K562 (cell line): ENCODE measurements around the gene CHRM4. TPM values are rescaled to one million over a fixed set of nuclear protein-coding genes. Genes with fewer than 3 reads are reported as not detected.

ENCODE experiments used
- ATAC-seq: fragments of 200-7000 bp; cut with Tn5 transposase; 3 replicates; pipeline ENCODE4 v1.9.1; 2020; ENCODE audit warnings: moderate library complexity
- BruUV-seq: library from RNA; stranded (reverse); fragments of 400-500 nt; replicated peaks from 2 replicates; lab custom pipeline; 2021; lab: Mats Ljungman, UMichigan
- CTCF ChIA-PET: fragments of 300-600 bp; formaldehyde crosslinking; extraction: SDS; loops from one replicate; lab custom pipeline; 2021; ENCODE audit warnings: low intra/inter-chr PET ratio; lab: Yijun Ruan, JAX
- POLR2A ChIA-PET: fragments of 300-600, 350-650 bp; sonication (Branson Sonifier 250); formaldehyde crosslinking; extraction: SDS; loops from one replicate; lab custom pipeline; 2021; ENCODE audit warnings: antibody characterized with exemption, inconsistent platforms; lab: Yijun Ruan, JAX
- DNase-seq, 4 experiments: peaks; one replicate each; pipeline versions ENCODE4 v3.0.0 to v3.0.0-alpha.2; 2011 to 2018; ENCODE audit warnings: low spot score in 3 of 4, mixed read lengths in 3 of 4; ENCODE audit errors: extremely low read depth in 1 of 4
- FAIRE-seq: peaks from 2 replicates; lab custom pipeline; 2011; peaks lifted over from hg19 to GRCh38; lab: Jason Lieb, UNC
- H2AFZ ChIP-seq: 2 replicates; pipeline ENCODE4 v1.6.0; 2011; ENCODE audit warnings: low read depth, low read length, control low read depth, inconsistent platforms
- H3K27ac ChIP-seq: fragments of 200-600 bp; 3 replicates; pipeline ENCODE4 v1.8.0; 2011; ENCODE audit warnings: low read depth, mild to moderate bottlenecking, control low read depth, inconsistent platforms, low read length, moderate library complexity, mixed read lengths; ENCODE audit errors: extremely low read depth
- H3K27me3 ChIP-seq, 2 experiments: fragments of 300-600 bp in 1 of 2; 2 replicates in 1 of 2; 3 replicates in 1 of 2; pipeline versions ENCODE4 v1.6.0 to v1.8.0; 2011; ENCODE audit warnings: inconsistent platforms in 2 of 2, low read length in 2 of 2, mild to moderate bottlenecking in 1 of 2, mixed read lengths in 1 of 2, moderate library complexity in 1 of 2; ENCODE audit not compliant: control insufficient read depth in 2 of 2, insufficient read depth in 2 of 2
- H3K36me3 ChIP-seq: fragments of 300-600 bp; 3 replicates; pipeline ENCODE4 v1.8.0; 2011; ENCODE audit warnings: mild to moderate bottlenecking, low read length, inconsistent platforms; ENCODE audit not compliant: control insufficient read depth, insufficient read depth
- H3K4me1 ChIP-seq, 2 experiments: fragments of 200-600 bp in 1 of 2; replicated peaks in 1 of 2; 2 replicates in 1 of 2; 3 replicates in 1 of 2; pipeline versions ENCODE4 v1.5.1 to v1.8.0; 2011; ENCODE audit warnings: inconsistent platforms in 2 of 2, low read length in 2 of 2, mild to moderate bottlenecking in 1 of 2, mixed read lengths in 1 of 2, moderate library complexity in 1 of 2; ENCODE audit not compliant: control insufficient read depth in 2 of 2, insufficient read depth in 2 of 2
- H3K4me2 ChIP-seq: 2 replicates; pipeline ENCODE4 v1.6.1; 2011; ENCODE audit warnings: low read length, control low read depth, inconsistent platforms, mixed read lengths; ENCODE audit not compliant: insufficient read depth
- H3K4me3 ChIP-seq: fragments of 200-600 bp; sonication (generic), shearing (Covaris generic); 2 replicates; pipeline ENCODE4 v1.5.1; 2016; ENCODE audit warnings: control low read depth, inconsistent platforms
- H3K79me2 ChIP-seq: fragments of 200-600 bp; 3 replicates; pipeline ENCODE4 v1.8.0; 2011; ENCODE audit warnings: low read length, inconsistent platforms; ENCODE audit not compliant: control insufficient read depth, insufficient read depth
- H3K9ac ChIP-seq, 2 experiments: 2 replicates each; pipeline versions ENCODE4 v1.6.0 to v1.6.1; 2011; ENCODE audit warnings: low read depth in 2 of 2, low read length in 2 of 2, control low read depth in 1 of 2, inconsistent platforms in 1 of 2, mild to moderate bottlenecking in 1 of 2, mixed read lengths in 1 of 2; ENCODE audit not compliant: insufficient read depth in 1 of 2
- H3K9me1 ChIP-seq: one replicate; pipeline ENCODE4 v1.6.0; 2011; ENCODE audit warnings: inconsistent platforms, mild to moderate bottlenecking, low read length, moderate library complexity; ENCODE audit not compliant: control insufficient read depth, insufficient read depth
- H3K9me3 ChIP-seq: replicated peaks from 2 replicates; pipeline ENCODE4 v1.5.1; 2011; ENCODE audit warnings: low read depth, low read length, inconsistent platforms; ENCODE audit not compliant: control insufficient read depth, insufficient read depth
- H4K20me1 ChIP-seq: replicated peaks from 2 replicates; pipeline ENCODE4 v1.6.1; 2011; ENCODE audit warnings: low read length, inconsistent platforms, mixed read lengths; ENCODE audit not compliant: control insufficient read depth, insufficient read depth
- EGR1 ChIP-seq: fragments of 450-650 bp; conservative IDR thresholded peaks from 2 replicates; pipeline ENCODE4 v1.6.1; 2017; ENCODE audit warnings: mild to moderate bottlenecking
- PKNOX1 ChIP-seq: fragments of 450-650 bp; IDR thresholded peaks from 2 replicates; pipeline ENCODE4 v1.6.1; 2016
- YY1 ChIP-seq, 3 experiments: IDR thresholded peaks; 2 replicates each; pipeline ENCODE4 v1.6.1; 2011; ENCODE audit warnings: low read length in 2 of 3, mild to moderate bottlenecking in 2 of 3, moderate library complexity in 2 of 3, borderline replicate concordance in 1 of 3, control low read depth in 1 of 3, low read depth in 1 of 3; ENCODE audit not compliant: insufficient read depth in 3 of 3, insufficient replicate concordance in 2 of 3, control insufficient read depth in 1 of 3, insufficient read length in 1 of 3; ENCODE audit errors: extremely low read depth in 1 of 3
- ZNF696 ChIP-seq: fragments of 250-450 bp; sonication (Bioruptor Pico); conservative IDR thresholded peaks from 2 replicates; pipeline ENCODE4 v1.4.0; 2020; ENCODE audit warnings: mild to moderate bottlenecking, moderate library complexity
- WGBS: fragments of 100-300 bp; shearing (Covaris generic); methylation state at CpG from one replicate; pipeline ENCODE4 v1.1.6; 2016; ENCODE audit warnings: low coverage, mixed read lengths; ENCODE audit not compliant: insufficient coverage; ENCODE audit errors: missing lambda C conversion rate; 5-methylcytosine and 5-hydroxymethylcytosine counted together
- in situ Hi-C: fragments of 300-500 bp; cut with MboI; formaldehyde crosslinking; loops from 4 replicates; pipeline ENCODE4 v1.15.0; 2018; ENCODE audit warnings: inconsistent platforms, mixed read lengths
- intact Hi-C: fragments of 100-400 bp; cut with micrococcal nuclease; formaldehyde crosslinking; loops from 2 replicates; pipeline ENCODE4 v1.14.2; 2022
- polyA plus RNA-seq, 8 experiments: library from polyadenylated mRNA; depleted of rRNA in 4 of 8; stranded (reverse) in 5 of 8; unstranded in 3 of 8; fragments of >200 nt; fragmentation: Nextera tagmentation in 2 of 8; fragmentation: Illumina TruSeq in 1 of 8; extraction: Ambion mirVana in 2 of 8; extraction: Trizol in 1 of 8; gene quantifications; 2 replicates each; pipeline versions ENCODE4 v1.2.1 to v1.2.3, GENCODE V29; 2011 to 2014; ENCODE audit warnings: inconsistent platforms in 1 of 8, missing spikeins in 1 of 8
- total RNA-seq, 7 experiments: library from RNA; depleted of rRNA in 6 of 7; stranded (reverse); fragments of >200 nt in 6 of 7; fragmentation: Illumina TruSeq in 2 of 7; extraction: Trizol in 2 of 7; gene quantifications; 2 replicates each; pipeline versions ENCODE4 v1.2.1 to v1.2.3, GENCODE V29; 2011 to 2021; ENCODE audit warnings: low replicate concordance in 1 of 7

The CHRM4 gene
- total and polyA plus RNA-seq, 9 of the 15 experiments (the other 6 are each of a cell fraction or from before 2014, with no cell fraction given) = 0.22 to 1.3 (median 0.40) TPM; not detected in 2

GRCh38 chr11:46386674-46387073 is 4.9 kb downstream of the CHRM4 start (continued):
- TF ChIP-seq EGR1 = no peak

GRCh38 chr11:46386005-46386578 is 5.5 kb downstream of the CHRM4 start:
- no peak for ATAC-seq
- intact Hi-C loops = loop anchor here (5.0 kb wide), 1 partner anchor 231 kb away; the partner anchor contains the start of genes ATG13 and HARBI1

More at GRCh38 chr11:46386005-46386578, 5.5 kb downstream of the CHRM4 start:
- Histone ChIP-seq H2AFZ (no peak overlapping the region), H3K27me3 (peaks cover 0 to 11% of the 10 kb centered on the region in 2 experiments; a peak in 1 of 5 replicates), H4K20me1 (no peaks in the 10 kb centered on the region; the same call in 1 of the 2 replicates), H3K9me1 (peaks cover 7% of the 10 kb centered on the region), H3K36me3 (peaks cover 17% of the 10 kb centered on the region; the same call in 1 of the 3 replicates), H3K79me2 (peaks cover 16% of the 10 kb centered on the region), H3K27ac (no peak overlapping the region), H3K9me3 (no peaks in the 10 kb centered on the region), H3K4me2 (no peak overlapping the region), H3K4me3 (no peak overlapping the region), H3K9ac (no peak overlapping the region), H3K4me1 (peaks cover 27 to 80% of the 10 kb centered on the region in 2 experiments)
- in situ Hi-C loops = no loop called here
- TF ChIP-seq ZNF696 (CRISPR knock-in tag) (no peak), YY1 (IDR thresholded peaks at IDR 0.05; ENCODE audit: borderline replicate concordance in 1 of 3, control insufficient read depth in 1 of 3, extremely low read depth in 1 of 3, insufficient read depth in 3 of 3, insufficient read length in 1 of 3, insufficient replicate concordance in 2 of 3, low read depth in 1 of 3, low read length in 2 of 3) (peak in 1 of 3 experiments; percentile 31), PKNOX1 (peak; percentile 68)
- no TSS peak for BruUV-seq
- ChIA-PET POLR2A (no interaction called here), CTCF (no interaction called here)
- 71% methylated on average over 25 of the region's 25 CpGs for WGBS
- no peak for FAIRE-seq
- no peak for DNase-seq
